Kidney (tissue), 14 donors: ENCODE results near the gene ITPR2. TPM values are rescaled to one million over a fixed set of nuclear protein-coding genes. Genes with fewer than 3 reads are reported as not detected.
A peak's percentile ranks its signal among the peaks of the same experiment; 100 is the strongest.

Experiments
- DNase-seq, 5 donors: peaks; one replicate each; pipeline ENCODE4 v3.0.0-alpha.2; 2013 to 2020
- FAIRE-seq: peaks from 2 replicates; lab custom pipeline; 2012; peaks lifted over from hg19 to GRCh38; lab: Jason Lieb, UNC
- H3K27ac ChIP-seq, 2 donors: one replicate each; pipeline ENCODE4 v1.7.0; 2013; ENCODE audit warnings: low read depth in 2 of 2, low read length in 2 of 2, inconsistent platforms in 1 of 2
- H3K27me3 ChIP-seq: one replicate; pipeline ENCODE4 v1.7.1; 2013; ENCODE audit warnings: low read length, inconsistent platforms; ENCODE audit not compliant: control insufficient read depth, insufficient read depth
- H3K36me3 ChIP-seq, 3 donors: one replicate each; pipeline versions ENCODE4 v1.7.0 to v1.7.1; 2013; ENCODE audit warnings: low read length in 3 of 3, control low read depth in 1 of 3, inconsistent platforms in 1 of 3; ENCODE audit not compliant: insufficient read depth in 3 of 3, control insufficient read depth in 2 of 3
- H3K4me1 ChIP-seq, 3 donors: one replicate each; pipeline versions ENCODE4 v1.7.0 to v1.7.1; 2013; ENCODE audit warnings: low read length in 3 of 3, inconsistent platforms in 1 of 3, low read depth in 1 of 3; ENCODE audit not compliant: control insufficient read depth in 2 of 3, insufficient read depth in 2 of 3
- H3K4me3 ChIP-seq, 3 donors: one replicate each; pipeline versions ENCODE4 v1.7.0 to v1.8.1; 2013; ENCODE audit warnings: low read length in 3 of 3, control low read depth in 1 of 3, inconsistent platforms in 1 of 3
- H3K9ac ChIP-seq, 3 donors: one replicate each; pipeline versions ENCODE4 v1.7.0 to v1.7.1; 2013; ENCODE audit warnings: low read length in 3 of 3, control low read depth in 1 of 3, inconsistent platforms in 1 of 3
- H3K9me3 ChIP-seq, 3 donors: one replicate each; pipeline versions ENCODE4 v1.7.0 to v1.7.1; 2013; ENCODE audit warnings: low read length in 3 of 3, control low read depth in 1 of 3, inconsistent platforms in 1 of 3; ENCODE audit not compliant: control insufficient read depth in 2 of 3, insufficient read depth in 1 of 3
- CTCF ChIP-seq: IDR thresholded peaks from 3 replicates; pipeline ENCODE4 v1.5.1; 2012; ENCODE audit warnings: mild to moderate bottlenecking, moderate library complexity, borderline replicate concordance; ENCODE audit not compliant: insufficient read depth; ENCODE audit errors: extremely low read depth
- intact Hi-C: fragments of 100-400 bp; cut with DNase I; formaldehyde crosslinking; loops from one replicate; pipeline ENCODE4 v1.11.1; 2022
- polyA plus RNA-seq: library from polyadenylated mRNA; stranded (reverse); fragments of 350-450 nt; fragmentation: Illumina TruSeq; extraction: RNeasy Lipid Tissue Mini Kit (QIAGEN cat#74804); gene quantifications from one replicate; pipeline ENCODE4 v1.2.3, GENCODE V29; 2014; ENCODE audit warnings: low read depth, low replicate concordance; ENCODE audit not compliant: insufficient read depth
- total RNA-seq: library from RNA; stranded (reverse); fragmentation: NEBNext Ultra II Directional; extraction: Animal tissue kit (Norgen Biotek cat#: 25700); gene quantifications from one replicate; pipeline ENCODE4 v1.2.1, GENCODE V29; 2021
- donor health status: control.
- donor health status: control.
- donor health status: control.
- donor health status: control.
- donor health status: control.
- donor health status: DM: yes; HTN: yes; CAD: no.
- donor health status: Normal renal cell carcinoma (clear cell type).

Gene ITPR2
- total and polyA plus RNA-seq, 2 donors from 2014 or later, result 5.7 to 56.9 TPM

- Histone ChIP-seq H3K27ac (no peak overlapping the region), H3K9ac (no peak overlapping the region), H3K4me1 (no peaks in the 10 kb centered on the region), H3K4me3 (no peak overlapping the region), H3K9me3 (no peaks in the 10 kb centered on the region), H3K27me3 (no peaks in the 10 kb centered on the region), H3K36me3 (peaks cover 0 to 20% (median 17%) of the 10 kb centered on the region in 3 donors)
- no peak for TF ChIP-seq CTCF
- intact Hi-C loops, result no loop called here
- FAIRE-seq, result no peak
- no peak for DNase-seq
These were observed 212.1 kb downstream of the ITPR2 start for GRCh38 chr12:26620907-26621306.

- Histone ChIP-seq H3K27ac (no peak overlapping the region), H3K27me3 (no peaks in the 10 kb centered on the region), H3K36me3 (peaks cover 0 to 17% (median 17%) of the 10 kb centered on the region in 3 donors), H3K4me1 (no peaks in the 10 kb centered on the region), H3K9ac (no peak overlapping the region), H3K4me3 (no peak overlapping the region), H3K9me3 (no peaks in the 10 kb centered on the region)
- intact Hi-C loops, result no loop called here
- TF ChIP-seq CTCF, result no peak
- no peak for DNase-seq
- FAIRE-seq, result no peak
These were observed 215.5 kb downstream of the ITPR2 start for GRCh38 chr12:26617513-26617912.

- intact Hi-C loops, result no loop called here
- Histone ChIP-seq H3K27me3 (no peaks in the 10 kb centered on the region), H3K4me1 (no peaks in the 10 kb centered on the region)
These were observed 218.9 kb downstream of the ITPR2 start for GRCh38 chr12:26614011-26614616.

More at GRCh38 chr12:26614011-26614616, 218.9 kb downstream of the ITPR2 start:
- Histone ChIP-seq H3K9me3 (no peaks in the 10 kb centered on the region), H3K27ac (no peak overlapping the region), H3K36me3 (peaks cover 0 to 7% (median 6%) of the 10 kb centered on the region in 3 donors), H3K4me3 (no peak overlapping the region), H3K9ac (no peak overlapping the region)
- FAIRE-seq, result no peak
- TF ChIP-seq CTCF, result peak; percentile 46
- peak in 2 of 5 donors; percentile 5 to 25 for DNase-seq
